Muscle layer of colon (tissue), 2 donors: ENCODE data around the gene CDH5.
A peak's percentile ranks its signal among the peaks of the same experiment; 100 is the strongest.

ENCODE experiments used
- H3K27ac ChIP-seq: one replicate; pipeline ENCODE4 v1.7.0; 2013; ENCODE audit warnings: low read depth, mild to moderate bottlenecking, low read length, moderate library complexity
- H3K27me3 ChIP-seq, 2 donors: one replicate each; pipeline ENCODE4 v1.7.0; 2013; ENCODE audit warnings: low read length in 2 of 2, mild to moderate bottlenecking in 2 of 2; ENCODE audit not compliant: insufficient read depth in 2 of 2, control insufficient read depth in 1 of 2
- H3K36me3 ChIP-seq: one replicate; pipeline ENCODE4 v1.7.0; 2013; ENCODE audit warnings: mild to moderate bottlenecking, low read length; ENCODE audit not compliant: insufficient read depth
- H3K4me1 ChIP-seq: one replicate; pipeline ENCODE4 v1.7.0; 2013; ENCODE audit warnings: mild to moderate bottlenecking, low read length; ENCODE audit not compliant: insufficient read depth
- H3K4me3 ChIP-seq, 2 donors: one replicate each; pipeline ENCODE4 v1.7.0; 2013; ENCODE audit warnings: low read length in 2 of 2, low read depth in 1 of 2, mild to moderate bottlenecking in 1 of 2, moderate library complexity in 1 of 2
- H3K9ac ChIP-seq: one replicate; pipeline ENCODE4 v1.7.0; 2013; ENCODE audit warnings: low read length
- H3K9me3 ChIP-seq: one replicate; pipeline ENCODE4 v1.7.0; 2013; ENCODE audit warnings: mild to moderate bottlenecking, low read length
- donor health status: abdominal sarcoma.
- donor health status: Adenocarcinoma of cecum.

The CDH5 gene

GRCh38 chr16:66400503-66401380, 34.3 kb downstream of the CDH5 start:
- Histone ChIP-seq H3K27ac (no peak overlapping the region), H3K36me3 (no peaks in the 10 kb centered on the region), H3K27me3 (no peaks in the 10 kb centered on the region), H3K9ac (no peak overlapping the region), H3K4me1 (no peaks in the 10 kb centered on the region), H3K9me3 (no peaks in the 10 kb centered on the region), H3K4me3 (no peak overlapping the region)

DNA sequence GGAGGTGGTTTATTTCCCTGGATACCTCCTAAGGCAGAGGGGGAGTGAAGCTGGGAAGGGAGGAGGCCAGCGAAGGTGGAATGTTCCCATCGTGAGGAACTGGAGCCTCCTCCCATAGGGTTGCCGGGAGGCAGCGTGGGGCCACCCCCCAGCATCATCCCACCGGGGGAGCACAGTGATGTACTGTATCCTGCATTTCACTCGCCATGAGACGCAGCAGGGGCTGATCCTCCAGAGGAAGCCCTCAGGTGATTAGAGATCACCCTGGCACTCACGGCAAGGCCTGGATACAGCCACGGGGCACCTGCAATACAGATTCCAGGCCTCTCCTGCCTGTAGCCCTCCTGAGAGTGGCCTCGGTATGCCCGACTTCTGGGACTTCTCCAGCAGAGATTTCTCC, 35.1 kb downstream of the CDH5 start:
- Histone ChIP-seq H3K4me1 (peaks cover under 1% of the 10 kb centered on the region), H3K27me3 (peaks cover 0 to 4% of the 10 kb centered on the region in 2 donors), H3K9ac (no peak overlapping the region), H3K27ac (no peak overlapping the region), H3K36me3 (no peaks in the 10 kb centered on the region), H3K4me3 (no peak overlapping the region), H3K9me3 (no peaks in the 10 kb centered on the region)

DNA sequence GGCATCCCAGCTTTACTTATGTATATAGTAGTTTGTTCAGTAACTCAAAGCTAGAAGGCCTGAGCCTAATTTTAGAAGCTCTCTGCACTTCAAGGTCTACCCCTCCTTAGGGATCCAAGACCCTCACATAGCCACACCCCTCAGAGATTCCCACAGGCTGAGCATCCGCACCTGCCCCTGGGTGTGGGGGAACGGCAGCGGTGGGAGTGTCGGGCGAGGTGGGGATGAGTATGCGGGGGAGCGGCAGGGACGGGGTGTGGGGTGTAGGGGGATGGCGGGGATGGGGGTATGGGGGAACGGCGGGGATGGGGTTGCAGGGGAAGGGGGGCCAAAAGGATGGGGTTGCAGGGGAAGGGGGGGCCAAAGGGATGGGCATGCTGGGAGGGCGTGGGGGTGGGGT, 35.7 kb downstream of the CDH5 start:
- Histone ChIP-seq H3K36me3 (no peaks in the 10 kb centered on the region), H3K4me1 (peaks cover 6% of the 10 kb centered on the region), H3K4me3 (no peak overlapping the region), H3K27me3 (peaks cover 2 to 4% of the 10 kb centered on the region in 2 donors), H3K9ac (no peak overlapping the region), H3K27ac (no peak overlapping the region), H3K9me3 (no peaks in the 10 kb centered on the region)

DNA sequence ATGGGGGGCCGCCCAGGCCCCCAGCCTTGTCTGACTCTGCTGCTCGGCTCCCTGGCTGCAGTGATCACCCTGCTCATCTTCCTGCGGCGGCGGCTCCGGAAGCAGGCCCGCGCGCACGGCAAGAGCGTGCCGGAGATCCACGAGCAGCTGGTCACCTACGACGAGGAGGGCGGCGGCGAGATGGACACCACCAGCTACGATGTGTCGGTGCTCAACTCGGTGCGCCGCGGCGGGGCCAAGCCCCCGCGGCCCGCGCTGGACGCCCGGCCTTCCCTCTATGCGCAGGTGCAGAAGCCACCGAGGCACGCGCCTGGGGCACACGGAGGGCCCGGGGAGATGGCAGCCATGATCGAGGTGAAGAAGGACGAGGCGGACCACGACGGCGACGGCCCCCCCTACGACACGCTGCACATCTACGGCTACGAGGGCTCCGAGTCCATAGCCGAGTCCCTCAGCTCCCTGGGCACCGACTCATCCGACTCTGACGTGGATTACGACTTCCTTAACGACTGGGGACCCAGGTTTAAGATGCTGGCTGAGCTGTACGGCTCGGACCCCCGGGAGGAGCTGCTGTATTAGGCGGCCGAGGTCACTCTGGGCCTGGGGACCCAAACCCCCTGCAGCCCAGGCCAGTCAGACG, 36.2 kb downstream of the CDH5 start:
- Histone ChIP-seq H3K27ac (no peak overlapping the region), H3K4me3 (no peak overlapping the region), H3K36me3 (no peaks in the 10 kb centered on the region), H3K9me3 (no peaks in the 10 kb centered on the region), H3K4me1 (peaks cover 6% of the 10 kb centered on the region), H3K9ac (no peak overlapping the region), H3K27me3 (peaks cover 4% of the 10 kb centered on the region in 2 donors)

- Histone ChIP-seq H3K9me3 (no peaks in the 10 kb centered on the region), H3K4me3 (no peak overlapping the region), H3K4me1 (peaks cover 6% of the 10 kb centered on the region), H3K36me3 (no peaks in the 10 kb centered on the region), H3K9ac (no peak overlapping the region), H3K27ac (no peak overlapping the region), H3K27me3 (peaks cover 4% of the 10 kb centered on the region in 2 donors)
These were observed 37.1 kb downstream of the CDH5 start for GRCh38 chr16:66403531-66404145.

GRCh38 chr16:66405057-66405783, 38.7 kb downstream of the CDH5 start:
- no peaks in the 10 kb centered on the region for H3K36me3 ChIP-seq
- H3K4me1 ChIP-seq = peaks cover 6% of the 10 kb centered on the region
- no peak overlapping the region for H3K4me3 ChIP-seq
- H3K27ac ChIP-seq = no peak overlapping the region
- H3K27me3 ChIP-seq = peaks cover 4% of the 10 kb centered on the region in 2 donors
- no peaks in the 10 kb centered on the region for H3K9me3 ChIP-seq
- H3K9ac ChIP-seq = no peak overlapping the region

DNA sequence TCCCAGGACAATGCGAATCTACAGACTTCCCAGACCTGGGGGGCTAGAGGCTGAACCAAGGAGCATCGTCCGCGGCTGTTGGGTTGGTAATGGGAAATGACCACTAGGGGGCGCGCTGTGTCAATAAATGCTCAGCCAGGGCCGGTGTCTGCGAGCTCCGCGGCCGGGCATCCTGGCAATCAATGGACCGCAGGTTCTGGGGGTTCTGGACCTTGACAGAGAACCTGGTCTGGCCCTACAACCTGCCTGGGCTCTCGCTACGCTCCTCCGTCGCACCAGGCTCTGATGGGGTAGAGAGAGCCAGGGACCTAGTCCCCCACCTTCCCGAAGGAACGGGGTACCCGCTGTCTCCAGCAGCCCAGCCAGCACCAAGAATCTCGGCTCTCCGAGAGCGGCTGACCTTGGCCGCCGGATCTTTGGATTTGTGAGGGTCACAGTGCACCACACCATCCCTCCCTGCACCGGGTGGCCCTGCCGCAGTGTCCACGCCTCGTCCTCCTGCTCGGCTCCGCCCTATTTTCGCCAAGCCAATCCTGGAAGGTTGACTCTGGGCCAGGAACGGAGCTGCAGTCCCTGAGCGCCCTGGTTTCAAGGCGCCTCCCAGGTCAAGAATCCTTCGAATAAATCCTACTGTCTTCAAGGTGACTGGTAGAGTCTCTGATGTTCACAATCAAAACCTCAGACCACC, 40.2 kb downstream of the CDH5 start:
- Histone ChIP-seq H3K27me3 (peaks cover 4% of the 10 kb centered on the region in 2 donors), H3K36me3 (no peaks in the 10 kb centered on the region), H3K4me1 (peaks cover 6% of the 10 kb centered on the region), H3K9ac (peak overlapping the region; percentile 21), H3K9me3 (no peaks in the 10 kb centered on the region), H3K4me3 (peak overlapping the region; percentile 38 to 62), H3K27ac (no peak overlapping the region)

- no peak overlapping the region for H3K4me3 ChIP-seq
These were observed 41.9 kb downstream of the CDH5 start for GRCh38 chr16:66408163-66409048.

GRCh38 chr16:66409156-66409555, 42.7 kb downstream of the CDH5 start:
- H3K27me3 ChIP-seq = peaks cover 4% of the 10 kb centered on the region in 2 donors
- peaks cover 6% of the 10 kb centered on the region for H3K4me1 ChIP-seq
- H3K9ac ChIP-seq = no peak overlapping the region
- no peak overlapping the region for H3K27ac ChIP-seq
- no peaks in the 10 kb centered on the region for H3K36me3 ChIP-seq
- no peaks in the 10 kb centered on the region for H3K9me3 ChIP-seq
- no peak overlapping the region for H3K4me3 ChIP-seq

More at GRCh38 chr16:66408163-66409048, 41.9 kb downstream of the CDH5 start:
- H3K27me3 ChIP-seq = peaks cover 4% of the 10 kb centered on the region in 2 donors
- H3K27ac ChIP-seq = no peak overlapping the region
- H3K4me1 ChIP-seq = peaks cover 6% of the 10 kb centered on the region
- H3K9ac ChIP-seq = no peak overlapping the region
- no peaks in the 10 kb centered on the region for H3K9me3 ChIP-seq
- H3K36me3 ChIP-seq = no peaks in the 10 kb centered on the region

- peaks cover 0 to 1% of the 10 kb centered on the region in 2 donors for H3K27me3 ChIP-seq
- no peak overlapping the region for H3K4me3 ChIP-seq
- H3K27ac ChIP-seq = no peak overlapping the region
- H3K9ac ChIP-seq = no peak overlapping the region
- H3K4me1 ChIP-seq = no peaks in the 10 kb centered on the region
- no peaks in the 10 kb centered on the region for H3K9me3 ChIP-seq
- no peaks in the 10 kb centered on the region for H3K36me3 ChIP-seq
These were observed 45.7 kb downstream of the CDH5 start for GRCh38 chr16:66412182-66412581.
